ENCODE measurements around the gene TMEM178A. TPM values are rescaled to one million over a fixed set of nuclear protein-coding genes. Genes with fewer than 3 reads are reported as not detected.
"Not testable (repeated sequence)": the region's sequence is repeated elsewhere in the genome, so short reads cannot be mapped to it uniquely, and the experiment has no call there.

TMEM178A gene
- total and polyA plus RNA-seq, 2 experiments from 2014 or later = 0.32 TPM; not detected in 1

DNA sequence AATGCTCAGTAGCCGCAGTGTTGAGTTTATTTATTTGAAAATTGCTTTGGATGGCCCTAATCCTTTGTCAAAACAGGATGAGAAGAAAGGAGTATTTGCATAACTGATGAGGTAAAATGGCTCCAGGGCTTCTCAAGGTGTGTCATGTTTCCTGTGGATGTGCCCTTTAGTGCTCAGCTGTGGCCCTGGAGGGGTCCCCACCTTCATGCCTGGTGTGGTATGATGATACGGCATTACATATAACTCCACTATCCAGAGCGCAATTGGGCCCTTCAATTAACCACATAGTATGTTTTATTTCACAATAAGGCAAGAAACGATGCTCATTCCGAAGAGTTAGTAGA lies 39.8 kb upstream of the TMEM178A start:
- no peaks in the 10 kb centered on the region for H3K9me3 ChIP-seq (ENCODE audit: low read depth)
- H3K9ac ChIP-seq = no peak overlapping the region
- in situ Hi-C loops (cut with MboI) = no loop called here
- H3K4me3 ChIP-seq = no peak overlapping the region
- H3K36me3 ChIP-seq (ENCODE audit: low read depth) = no peaks in the 10 kb centered on the region
- TF ChIP-seq EZH2 (IDR thresholded peaks at IDR 0.05; ENCODE audit: insufficient read depth, poor library complexity, severe bottlenecking) = no peak
- no peak for TF ChIP-seq EZH2phosphoT487 (IDR thresholded peaks at IDR 0.05; ENCODE audit: insufficient read depth, low read depth)
- H3K79me2 ChIP-seq (ENCODE audit: insufficient read depth) = no peaks in the 10 kb centered on the region
- H4K20me1 ChIP-seq (ENCODE audit: insufficient read depth) = no peaks in the 10 kb centered on the region
- no peak overlapping the region for H2AFZ ChIP-seq
- peaks cover 3% of the 10 kb centered on the region; the same call in 1 of the 2 replicates for H3F3A ChIP-seq (ENCODE audit: insufficient read depth)
- WGBS, 2 experiments (ENCODE audit: low coverage in 1 of 2, low lambda C conversion rate in 2 of 2, missing lambda C conversion rate in 2 of 2) = 54 to 64% methylated on average over 5 of the region's 5 CpGs
- H3K27me3 ChIP-seq (replicated peaks; ENCODE audit: insufficient read depth) = no peaks in the 10 kb centered on the region
- no peak overlapping the region for H3K27ac ChIP-seq
- no peak overlapping the region for H3K4me2 ChIP-seq (ENCODE audit: unreplicated experiment)
- H3K4me1 ChIP-seq (ENCODE audit: insufficient read depth) = peaks cover under 1% of the 10 kb centered on the region; the same call in 1 of the 2 replicates
- no peak for DNase-seq
- H3K9me2 ChIP-seq (ENCODE audit: insufficient read depth) = no peaks in the 10 kb centered on the region

DNA sequence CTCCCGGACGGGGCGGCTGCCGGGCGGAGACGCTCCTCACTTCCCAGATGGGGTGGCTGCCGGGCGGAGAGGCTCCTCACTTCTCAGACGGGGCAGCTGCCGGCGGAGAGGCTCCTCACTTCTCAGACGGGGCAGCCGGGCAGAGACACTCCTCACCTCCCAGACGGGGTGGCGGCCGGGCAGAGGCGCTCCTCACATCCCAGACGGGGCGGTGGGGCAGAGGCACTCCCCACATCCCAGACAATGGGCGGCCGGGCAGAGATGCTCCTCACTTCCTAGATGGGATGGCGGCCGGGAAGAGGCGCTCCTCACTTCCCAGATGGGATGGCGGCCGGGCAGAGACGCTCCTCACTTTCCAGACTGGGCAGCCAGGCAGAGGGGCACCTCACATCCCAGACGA lies 37.4 kb upstream of the TMEM178A start:
- peaks cover 25% of the 10 kb centered on the region for H3F3A ChIP-seq (ENCODE audit: insufficient read depth)
- H3K36me3 ChIP-seq (ENCODE audit: low read depth); H3K27me3 ChIP-seq (replicated peaks; ENCODE audit: insufficient read depth); DNase-seq; in situ Hi-C loops (cut with MboI); H3K79me2 ChIP-seq (ENCODE audit: insufficient read depth); H3K4me2 ChIP-seq (ENCODE audit: unreplicated experiment); H3K4me3 ChIP-seq; H3K9ac ChIP-seq; H3K27ac ChIP-seq; H3K9me3 ChIP-seq (ENCODE audit: low read depth); H3K9me2 ChIP-seq (ENCODE audit: insufficient read depth); H2AFZ ChIP-seq; H4K20me1 ChIP-seq (ENCODE audit: insufficient read depth): not testable (repeated sequence)
- peaks cover 20% of the 10 kb centered on the region for H3K4me1 ChIP-seq (ENCODE audit: insufficient read depth)
- 93 to 94% methylated on average over 18 to 25 of the region's 28 CpGs for WGBS, 2 experiments (ENCODE audit: low coverage in 1 of 2, low lambda C conversion rate in 2 of 2, missing lambda C conversion rate in 2 of 2)

DNA sequence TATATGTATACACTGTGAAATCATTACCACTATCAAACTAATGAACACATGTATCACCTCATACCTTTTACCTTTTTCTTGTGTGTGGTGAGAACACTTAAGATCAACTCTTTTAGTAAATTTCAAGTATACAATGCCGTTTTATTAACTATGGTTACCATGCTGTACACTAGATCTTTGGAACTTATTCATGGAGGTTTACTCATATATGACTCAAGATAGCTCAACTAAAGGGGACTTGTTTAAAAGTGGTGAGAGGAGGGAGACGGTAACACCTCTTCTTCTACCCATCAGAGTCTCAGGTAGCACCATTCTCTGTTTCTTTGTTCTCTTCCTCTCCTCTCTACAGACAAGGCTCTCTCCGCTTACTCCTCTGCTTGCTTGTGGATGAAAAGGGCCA lies 36.1 kb upstream of the TMEM178A start:
- Histone ChIP-seq H3K4me2 (ENCODE audit: unreplicated experiment) (no peak overlapping the region), H3K9me2 (ENCODE audit: insufficient read depth) (no peaks in the 10 kb centered on the region), H3K4me3 (no peak overlapping the region), H3K36me3 (ENCODE audit: low read depth) (no peaks in the 10 kb centered on the region), H3K79me2 (ENCODE audit: insufficient read depth) (no peaks in the 10 kb centered on the region), H2AFZ (no peak overlapping the region), H4K20me1 (ENCODE audit: insufficient read depth) (no peaks in the 10 kb centered on the region), H3K9ac (no peak overlapping the region), H3K27ac (no peak overlapping the region), H3F3A (ENCODE audit: insufficient read depth) (peaks cover 30% of the 10 kb centered on the region), H3K9me3 (ENCODE audit: low read depth) (no peaks in the 10 kb centered on the region), H3K4me1 (ENCODE audit: insufficient read depth) (peaks cover 24% of the 10 kb centered on the region), H3K27me3 (replicated peaks; ENCODE audit: insufficient read depth) (no peaks in the 10 kb centered on the region)
- peak; percentile 25 for DNase-seq
- TF ChIP-seq EZH2 (IDR thresholded peaks at IDR 0.05; ENCODE audit: insufficient read depth, poor library complexity, severe bottlenecking) = no peak
- in situ Hi-C loops (cut with MboI) = no loop called here
- 89 to 93% methylated on average over 3 of the region's 3 CpGs for WGBS, 2 experiments (ENCODE audit: low coverage in 1 of 2, low lambda C conversion rate in 2 of 2, missing lambda C conversion rate in 2 of 2)

DNA sequence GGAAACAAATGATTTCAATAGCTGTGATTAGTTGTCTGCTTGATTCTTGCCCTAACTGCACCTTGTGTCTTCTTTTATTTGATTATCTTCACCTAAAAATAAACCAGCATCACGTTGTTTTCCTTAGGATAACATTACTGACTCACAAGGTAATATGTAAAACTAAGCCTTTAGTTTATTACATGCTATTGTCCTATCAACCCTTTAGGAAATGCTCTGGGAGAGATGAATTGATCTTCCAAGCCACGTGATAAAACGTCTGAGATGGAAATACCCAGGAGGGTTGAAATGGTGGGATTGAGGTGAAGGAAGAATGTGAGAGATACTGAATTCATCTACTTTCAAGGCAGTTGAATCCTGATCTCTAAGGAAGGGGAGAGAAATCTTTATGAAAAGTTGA lies 34.5 kb upstream of the TMEM178A start:
- H3K9me3 ChIP-seq (ENCODE audit: low read depth) = no peaks in the 10 kb centered on the region
- no peaks in the 10 kb centered on the region for H3K9me2 ChIP-seq (ENCODE audit: insufficient read depth)
- in situ Hi-C loops (cut with MboI) = no loop called here
- peak overlapping the region; percentile 69 for H3K27ac ChIP-seq
- no peaks in the 10 kb centered on the region for H3K27me3 ChIP-seq (replicated peaks; ENCODE audit: insufficient read depth)
- H3K4me1 ChIP-seq (ENCODE audit: insufficient read depth) = peaks cover 24% of the 10 kb centered on the region
- no peaks in the 10 kb centered on the region for H3K36me3 ChIP-seq (ENCODE audit: low read depth)
- H3K9ac ChIP-seq = peak overlapping the region; percentile 24
- WGBS, 2 experiments (ENCODE audit: low coverage in 1 of 2, low lambda C conversion rate in 2 of 2, missing lambda C conversion rate in 2 of 2) = 78 to 80% methylated on average over 3 of the region's 3 CpGs
- H4K20me1 ChIP-seq (ENCODE audit: insufficient read depth) = no peaks in the 10 kb centered on the region
- H3K4me2 ChIP-seq (ENCODE audit: unreplicated experiment) = peak overlapping the region; percentile 52
- no peaks in the 10 kb centered on the region for H3K79me2 ChIP-seq (ENCODE audit: insufficient read depth)
- no peak overlapping the region for H3K4me3 ChIP-seq
- H3F3A ChIP-seq (ENCODE audit: insufficient read depth) = peaks cover 30% of the 10 kb centered on the region
- no peak overlapping the region for H2AFZ ChIP-seq
- DNase-seq = no peak
- TF ChIP-seq EZH2phosphoT487 (IDR thresholded peaks at IDR 0.05; ENCODE audit: insufficient read depth, low read depth) (no peak), EZH2 (IDR thresholded peaks at IDR 0.05; ENCODE audit: insufficient read depth, poor library complexity, severe bottlenecking) (no peak)

DNA sequence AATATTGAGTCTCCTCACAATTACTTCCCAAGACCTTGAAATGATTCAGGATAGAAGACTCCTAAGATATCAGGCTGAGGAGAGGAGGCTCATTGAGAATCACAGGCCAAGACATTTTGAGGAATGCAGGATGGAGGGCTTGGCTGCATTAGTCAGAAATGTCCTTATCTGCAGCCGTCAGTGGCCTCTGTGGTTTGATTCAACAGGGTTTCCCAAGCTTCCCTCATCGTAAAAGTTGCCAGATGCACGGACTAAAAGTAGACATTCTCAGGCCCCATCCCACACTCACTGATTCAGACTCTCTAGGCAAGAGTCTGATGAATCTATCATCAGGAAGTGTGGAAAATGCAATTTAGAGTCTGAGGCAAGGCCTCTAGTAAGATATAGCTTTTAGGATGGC lies 34.0 kb upstream of the TMEM178A start:
- H3F3A ChIP-seq (ENCODE audit: insufficient read depth) = peaks cover 30% of the 10 kb centered on the region
- H2AFZ ChIP-seq = peak overlapping the region; percentile 21; the same call in 1 of the 2 replicates
- no peak for TF ChIP-seq EZH2 (IDR thresholded peaks at IDR 0.05; ENCODE audit: insufficient read depth, poor library complexity, severe bottlenecking)
- TF ChIP-seq EZH2phosphoT487 (IDR thresholded peaks at IDR 0.05; ENCODE audit: insufficient read depth, low read depth) = 0 out of 2 replicates have a peak, but pooled peaks have one; percentile 69
- H3K4me2 ChIP-seq (ENCODE audit: unreplicated experiment) = peak overlapping the region; percentile 52
- H3K4me3 ChIP-seq = no peak overlapping the region
- H3K36me3 ChIP-seq (ENCODE audit: low read depth) = no peaks in the 10 kb centered on the region
- H3K27me3 ChIP-seq (replicated peaks; ENCODE audit: insufficient read depth) = no peaks in the 10 kb centered on the region
- peak; percentile 94 for DNase-seq
- H3K79me2 ChIP-seq (ENCODE audit: insufficient read depth) = no peaks in the 10 kb centered on the region
- in situ Hi-C loops (cut with MboI) = no loop called here
- no peaks in the 10 kb centered on the region for H4K20me1 ChIP-seq (ENCODE audit: insufficient read depth)
- no peaks in the 10 kb centered on the region for H3K9me2 ChIP-seq (ENCODE audit: insufficient read depth)
- no peaks in the 10 kb centered on the region for H3K9me3 ChIP-seq (ENCODE audit: low read depth)
- H3K4me1 ChIP-seq (ENCODE audit: insufficient read depth) = peaks cover 24% of the 10 kb centered on the region
- WGBS, 2 experiments (ENCODE audit: low coverage in 1 of 2, low lambda C conversion rate in 2 of 2, missing lambda C conversion rate in 2 of 2) = 2 to 4% methylated on average over 3 of the region's 3 CpGs
- peak overlapping the region; percentile 45 for H3K9ac ChIP-seq
- peak overlapping the region; percentile 82 for H3K27ac ChIP-seq

Measured in GM23248 (cell line).